GF-D8 (cell line): ENCODE results near the gene CNTNAP2.

Source experiments
- DNase-seq: peaks from one replicate; lab custom pipeline; 2025; lab: John Stamatoyannopoulos, UW

The CNTNAP2 gene

GRCh38 chr7:148344406-148344805 is 2227.8 kb downstream of the CNTNAP2 start:
- DNase-seq: no peak

DNA sequence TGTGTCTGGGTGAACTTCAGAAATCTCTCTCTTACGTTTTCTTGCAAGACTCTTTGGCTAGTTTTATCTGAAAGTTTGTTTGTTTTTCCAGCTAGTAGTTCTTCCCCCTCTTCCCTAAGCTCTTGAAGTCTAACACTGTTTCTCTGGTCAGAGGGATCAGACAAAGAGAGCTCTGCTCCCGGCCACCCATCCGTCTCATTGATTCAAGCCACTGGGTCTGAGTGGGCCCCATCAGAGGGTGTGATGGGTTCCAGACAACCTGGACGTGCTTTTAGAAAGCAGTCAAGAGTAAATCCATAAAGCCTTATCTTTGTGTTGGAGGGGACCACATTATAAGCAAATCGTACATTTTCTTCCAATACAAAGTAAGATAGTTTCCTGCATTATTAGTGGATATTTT is 2231.4 kb downstream of the CNTNAP2 start:
- no peak for DNase-seq

DNA sequence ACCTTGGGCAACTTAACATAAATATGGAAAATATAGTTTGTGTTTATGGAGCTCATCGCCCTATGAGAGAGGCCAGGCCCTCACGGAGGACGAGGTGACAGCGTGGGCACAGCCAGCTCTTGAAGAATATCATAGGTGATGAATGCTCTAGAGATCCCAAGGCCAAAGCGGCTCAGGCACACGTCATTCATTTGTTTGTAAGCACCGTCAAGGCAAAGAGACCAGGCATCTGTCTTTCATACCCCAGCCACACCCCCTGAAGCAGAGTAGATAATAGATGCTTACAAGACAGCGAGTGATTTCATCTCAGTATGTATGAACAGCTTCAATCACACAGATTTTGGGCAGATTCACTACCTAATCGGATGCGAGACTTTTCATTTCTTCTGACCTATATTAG is 2231.9 kb downstream of the CNTNAP2 start:
- DNase-seq: no peak

GRCh38 chr7:148356303-148356702 is 2239.7 kb downstream of the CNTNAP2 start:
- no peak for DNase-seq

GRCh38 chr7:148362541-148362940 is 2245.9 kb downstream of the CNTNAP2 start:
- no peak for DNase-seq

DNA sequence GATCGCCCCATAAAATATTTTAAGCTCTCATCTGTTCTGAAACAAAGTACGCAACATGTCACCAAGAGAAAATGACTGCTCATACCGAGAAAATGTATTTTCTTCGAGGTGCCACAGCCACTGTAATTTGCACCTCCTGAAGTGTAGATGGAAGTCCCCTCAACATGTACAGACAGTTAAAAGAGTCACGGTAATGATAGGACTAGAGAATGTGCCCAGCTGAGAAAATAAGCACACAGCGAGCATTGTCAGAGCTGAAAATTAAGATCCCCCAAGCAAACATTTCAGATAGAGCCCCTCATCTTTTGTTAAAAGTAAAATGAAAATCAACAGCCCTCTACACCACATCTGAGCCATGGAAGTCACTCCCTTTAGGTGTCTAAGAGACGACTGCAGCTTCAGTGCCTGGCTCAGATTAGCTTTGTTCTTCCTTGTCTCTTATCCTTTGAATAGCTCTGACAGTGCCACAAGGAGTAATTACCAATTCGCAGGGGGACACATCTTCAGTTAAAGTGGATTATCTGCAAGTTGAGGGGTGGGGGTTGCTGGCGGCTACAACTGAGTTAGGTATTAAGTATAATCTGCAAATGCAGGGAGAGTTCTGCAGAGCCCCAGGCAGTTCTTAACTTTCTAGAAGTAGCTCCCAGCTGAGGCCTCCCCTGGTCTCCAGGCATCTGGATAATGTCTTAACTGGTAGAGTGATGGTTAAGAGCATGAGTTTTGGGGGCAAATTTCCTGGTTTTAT is 2251.3 kb downstream of the CNTNAP2 start:
- DNase-seq: no peak

- DNase-seq: no peak
Observed at GRCh38 chr7:148368562-148368961, 2252.0 kb downstream of the CNTNAP2 start.

DNA sequence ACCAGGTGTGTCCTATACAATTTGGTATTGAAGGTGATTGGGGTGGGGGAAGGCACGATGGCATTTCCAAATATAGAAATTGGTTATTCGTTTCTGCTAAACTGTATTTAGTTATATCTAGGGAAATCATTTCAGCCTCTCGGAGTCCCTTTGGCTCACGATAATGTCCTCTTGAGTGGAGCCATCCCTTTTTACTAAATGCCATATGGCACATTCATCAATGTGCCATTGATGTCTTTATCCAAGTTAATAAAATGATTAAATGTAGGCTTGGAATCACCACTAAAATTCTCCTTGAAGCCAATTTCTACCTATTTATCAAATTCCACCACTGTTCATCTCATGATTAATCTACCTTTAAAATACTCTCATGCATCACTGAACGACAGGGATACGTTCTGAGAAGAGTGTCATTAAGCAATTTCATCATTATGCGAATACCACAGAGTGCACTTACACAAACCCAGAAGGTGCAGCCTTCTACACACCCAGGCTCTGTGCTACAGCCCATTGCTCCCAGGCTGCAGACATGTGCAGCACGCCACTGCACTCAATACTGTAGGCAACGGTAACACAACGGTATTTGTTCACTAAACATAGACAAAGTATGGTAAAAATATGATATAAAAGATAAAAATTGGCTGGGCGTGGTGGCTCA is 2254.8 kb downstream of the CNTNAP2 start:
- DNase-seq: no peak

- no peak for DNase-seq
Observed at GRCh38 chr7:148374396-148375259, 2258.0 kb downstream of the CNTNAP2 start.

GRCh38 chr7:148379677-148380076 is 2263.1 kb downstream of the CNTNAP2 start:
- no peak for DNase-seq

DNA sequence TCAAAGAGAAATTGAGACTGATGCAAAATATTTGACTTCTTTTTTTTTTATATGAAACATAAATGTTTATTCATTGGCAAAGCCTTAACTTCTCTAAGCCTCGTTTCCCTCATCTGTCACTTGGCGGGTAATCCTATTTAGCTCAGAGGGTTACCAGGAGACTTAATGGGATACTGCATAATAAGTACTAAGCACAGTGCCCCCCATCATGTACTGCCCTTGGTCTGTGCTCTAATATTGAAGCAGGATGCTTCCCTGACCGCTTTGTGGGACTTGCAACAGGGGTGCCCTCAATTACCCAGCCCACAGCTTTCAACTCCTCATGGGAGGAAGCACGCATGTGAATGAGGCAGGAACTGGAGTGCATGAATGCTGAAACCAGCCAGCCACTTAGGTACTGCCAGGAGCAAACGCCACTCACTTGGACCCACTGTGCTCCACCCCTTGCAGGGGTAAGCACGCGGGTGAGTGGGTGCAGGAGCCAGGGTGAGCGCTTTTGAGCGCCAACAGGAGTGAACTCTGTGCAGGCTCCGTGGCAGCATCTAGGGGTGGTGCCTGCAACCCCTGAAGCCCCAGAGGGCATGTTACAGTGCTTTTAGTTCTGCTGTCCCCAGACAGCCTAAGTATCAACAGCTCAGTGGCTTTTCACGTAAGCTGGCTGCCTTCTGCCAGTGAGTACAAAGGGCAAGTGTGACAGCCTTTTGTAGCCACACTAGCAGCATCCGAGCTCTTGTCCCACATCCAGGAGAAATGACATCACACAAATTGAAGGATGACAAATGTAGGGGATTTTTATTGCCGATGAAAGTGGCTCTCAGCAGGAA is 2264.2 kb downstream of the CNTNAP2 start:
- DNase-seq: no peak

- no peak for DNase-seq
Observed at GRCh38 chr7:148382596-148382995, 2266.0 kb downstream of the CNTNAP2 start.

GRCh38 chr7:148383651-148384050 is 2267.1 kb downstream of the CNTNAP2 start:
- no peak for DNase-seq

DNA sequence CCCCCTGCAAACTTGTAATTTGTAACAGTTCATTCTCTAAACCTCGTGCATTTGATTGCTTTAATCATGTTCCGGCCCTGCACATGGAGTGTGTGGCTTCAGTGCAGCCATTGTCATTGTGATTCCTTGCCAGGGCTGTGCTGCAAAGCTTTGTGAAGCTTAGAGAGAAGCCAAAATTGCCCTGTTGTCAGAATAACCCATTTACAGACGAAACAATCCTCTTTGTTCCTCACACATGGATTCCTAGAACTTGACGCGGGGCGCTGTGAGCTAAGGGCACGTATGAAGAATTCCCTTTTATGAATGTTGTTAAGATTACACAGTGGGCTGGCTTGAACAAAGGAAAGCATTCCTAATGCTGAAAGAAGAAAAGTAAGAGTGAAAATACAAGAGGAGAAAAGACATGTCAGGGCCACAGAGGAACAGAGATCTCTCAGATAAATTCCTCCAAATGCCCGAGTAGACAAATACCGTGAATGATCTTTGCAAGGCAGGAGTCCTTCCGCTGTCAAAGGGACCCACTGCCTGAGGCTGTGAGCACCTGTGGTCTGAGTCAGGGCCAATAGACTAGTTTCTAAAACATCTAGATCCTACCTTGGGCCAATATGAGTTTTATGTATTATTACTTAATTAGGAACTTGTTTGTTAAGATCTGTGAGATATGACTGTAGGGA is 2268.5 kb downstream of the CNTNAP2 start:
- no peak for DNase-seq

GRCh38 chr7:148390381-148390780 is 2273.8 kb downstream of the CNTNAP2 start:
- DNase-seq: no peak

DNA sequence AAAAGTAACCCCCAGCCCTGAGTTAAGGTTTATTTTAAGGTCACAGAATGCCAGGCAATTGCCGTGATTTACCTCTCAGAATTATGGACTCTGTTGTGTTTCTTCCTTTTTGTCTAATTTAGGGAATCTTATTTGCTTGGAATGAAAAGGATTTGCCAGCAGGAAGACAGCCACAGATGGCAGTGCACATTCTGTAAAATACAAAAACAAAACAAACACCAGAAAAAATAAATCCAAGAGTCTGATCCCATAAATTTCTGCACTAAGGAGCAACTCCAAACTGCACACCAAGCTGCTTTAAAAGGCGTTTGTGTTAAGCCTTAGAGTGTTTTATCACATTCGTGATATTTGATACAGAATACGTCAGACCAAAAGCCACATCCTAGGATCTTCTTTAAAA is 2275.0 kb downstream of the CNTNAP2 start:
- DNase-seq: no peak

DNA sequence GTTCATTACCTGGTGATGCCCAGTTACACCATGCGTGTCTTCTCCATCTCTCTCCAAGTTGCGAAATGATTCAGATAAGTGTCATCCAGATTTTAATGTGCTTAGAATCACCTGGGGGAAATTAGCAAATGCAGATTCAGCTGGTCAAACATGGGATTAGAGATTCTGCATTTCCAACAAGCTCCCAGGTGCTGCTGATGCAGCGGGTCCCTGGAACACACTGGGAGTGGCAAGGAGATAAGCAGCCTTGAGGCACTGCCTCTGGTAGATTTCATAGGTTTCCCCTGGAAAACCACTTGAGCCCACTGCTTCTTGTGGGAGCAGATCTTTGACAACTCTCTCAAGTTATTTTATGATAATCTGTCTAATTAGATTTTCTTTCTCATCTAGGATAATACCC is 2278.0 kb downstream of the CNTNAP2 start:
- no peak for DNase-seq

DNA sequence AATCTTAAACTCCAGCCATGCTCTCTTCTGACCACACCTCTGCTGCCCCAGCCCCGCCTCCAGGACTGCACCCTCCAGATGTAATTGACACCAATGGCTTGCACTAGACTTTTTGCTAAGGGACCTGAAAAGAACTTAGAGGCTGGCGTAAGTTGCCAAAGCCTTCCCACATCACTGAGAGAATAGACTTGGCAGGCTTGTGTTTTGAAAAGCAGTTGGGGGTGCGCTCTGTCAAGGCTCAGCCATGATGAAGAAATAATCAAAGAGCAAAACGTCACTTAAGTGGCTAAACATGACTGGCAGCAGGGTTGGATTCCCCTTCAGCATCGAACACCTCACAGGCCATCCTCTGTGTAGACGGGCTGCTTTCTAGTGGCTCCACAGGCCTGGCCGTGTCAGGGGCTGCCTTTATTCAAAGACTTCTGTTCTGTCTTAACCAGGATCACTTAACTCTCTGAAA is 2278.8 kb downstream of the CNTNAP2 start:
- no peak for DNase-seq

- no peak for DNase-seq
Observed at GRCh38 chr7:148395990-148396716, 2279.6 kb downstream of the CNTNAP2 start.

DNA sequence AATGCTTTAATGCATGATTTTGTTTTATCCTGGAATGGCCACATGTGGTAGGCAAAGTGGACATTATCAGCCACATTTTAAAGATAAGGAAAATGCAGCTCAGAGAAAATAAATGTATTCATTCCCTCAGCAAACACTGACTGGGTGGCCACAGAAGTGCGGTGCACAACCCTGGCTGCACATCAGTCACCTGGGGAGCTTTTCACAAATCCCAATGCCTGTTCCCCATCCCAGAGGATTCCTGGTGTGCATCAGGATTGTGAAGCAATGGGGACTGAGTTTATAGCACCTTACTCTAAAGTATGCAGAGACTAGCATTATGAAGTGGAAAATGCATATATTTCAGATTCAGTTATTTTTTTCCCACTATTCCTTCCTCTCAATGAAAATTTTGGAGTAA is 2280.5 kb downstream of the CNTNAP2 start:
- DNase-seq: no peak

GRCh38 chr7:148397551-148397950 is 2280.9 kb downstream of the CNTNAP2 start:
- no peak for DNase-seq
